B cell (primary cell): ENCODE data around the gene LTBP2. TPM values are rescaled to one million over a fixed set of nuclear protein-coding genes. Genes with fewer than 3 reads are reported as not detected.

Experiments
- ATAC-seq: fragments of 200-7000 bp; cut with Tn5 transposase; one replicate; pipeline ENCODE4 v1.10.0; 2021; ENCODE audit warnings: low read depth, mild to moderate bottlenecking, moderate number of reproducible peaks, moderate library complexity
- CTCF ChIA-PET: fragments of 350-600 bp; sonication (Branson Sonifier 250); formaldehyde crosslinking; loops from one replicate; lab custom pipeline; 2021; ENCODE audit warnings: antibody characterized with exemption, inconsistent platforms; lab: Charles Lee
- POLR2A ChIA-PET: fragments of 350-600 bp; sonication (Branson Sonifier 250); formaldehyde crosslinking; loops from one replicate; lab custom pipeline; 2021; ENCODE audit warnings: antibody characterized with exemption; lab: Charles Lee
- DNase-seq: peaks from one replicate; pipeline ENCODE4 v3.0.0; 2013
- H2AFZ ChIP-seq: 2 replicates; pipeline ENCODE4 v1.6.1; 2012; ENCODE audit warnings: mild to moderate bottlenecking, low read depth, low read length; ENCODE audit not compliant: insufficient read depth, poor library complexity, severe bottlenecking
- H3K27ac ChIP-seq, 2 donors: 1 replicate in 1 of 2; 2 replicates in 1 of 2; pipeline ENCODE4 v1.5.1; 2012 to 2013; ENCODE audit warnings: low read length in 2 of 2, mild to moderate bottlenecking in 2 of 2, moderate library complexity in 1 of 2
- H3K27me3 ChIP-seq, 4 experiments: fragments of 200-600 bp in 1 of 4; sonication (generic) in 1 of 4; replicated peaks in 1 of 4; 1 replicate in 2 of 4; 2 replicates in 2 of 4; pipeline versions ENCODE4 v1.6.1 to v1.7.0; 2013 to 2016; ENCODE audit warnings: low read length in 3 of 4, mild to moderate bottlenecking in 2 of 4, mixed read lengths in 1 of 4, moderate library complexity in 1 of 4; ENCODE audit not compliant: insufficient read depth in 4 of 4, control insufficient read depth in 3 of 4; ENCODE audit errors: control extremely low read depth in 1 of 4
- H3K36me3 ChIP-seq, 2 experiments: replicated peaks in 1 of 2; 1 replicate in 1 of 2; 2 replicates in 1 of 2; pipeline versions ENCODE4 v1.6.1 to v1.7.1; 2013; ENCODE audit warnings: low read length in 1 of 2; ENCODE audit not compliant: insufficient read depth in 2 of 2, control insufficient read depth in 1 of 2; ENCODE audit errors: control extremely low read depth in 1 of 2, extremely low read depth in 1 of 2
- H3K4me1 ChIP-seq, 2 donors: fragments of 200-600 bp in 1 of 2; sonication (generic) in 1 of 2; 1 replicate in 1 of 2; 2 replicates in 1 of 2; pipeline versions ENCODE4 v1.5.1 to v1.6.1; 2013 to 2017; ENCODE audit warnings: low read length in 2 of 2; ENCODE audit not compliant: control insufficient read depth in 2 of 2, insufficient read depth in 2 of 2
- H3K4me2 ChIP-seq: replicated peaks from 2 replicates; pipeline ENCODE3; 2012; ENCODE audit warnings: mild to moderate bottlenecking, low read depth, low read length; ENCODE audit not compliant: poor library complexity, severe bottlenecking
- H3K4me3 ChIP-seq, 5 experiments: fragments of 200-600 bp in 1 of 5; sonication (generic) in 1 of 5; 1 replicate in 3 of 5; 2 replicates in 2 of 5; pipeline versions ENCODE4 v1.5.1 to v1.7.0; 2011 to 2016; ENCODE audit warnings: low read length in 4 of 5, mild to moderate bottlenecking in 4 of 5, low read depth in 2 of 5, control low read depth in 1 of 5, moderate library complexity in 1 of 5; ENCODE audit not compliant: insufficient read depth in 1 of 5; ENCODE audit errors: control extremely low read depth in 1 of 5, extremely low read depth in 1 of 5
- H3K79me2 ChIP-seq: fragments of 200-600 bp; sonication (generic); one replicate; pipeline ENCODE4 v1.6.0; 2016; ENCODE audit warnings: low read length; ENCODE audit not compliant: control insufficient read depth, insufficient read depth
- H3K9ac ChIP-seq: fragments of 200-600 bp; sonication (generic); 2 replicates; pipeline ENCODE4 v1.6.1; 2017; ENCODE audit warnings: mild to moderate bottlenecking, low read length, moderate library complexity
- H3K9me3 ChIP-seq, 3 donors: one replicate each; pipeline versions ENCODE4 v1.6.1 to v1.7.1; 2013; ENCODE audit warnings: low read length in 2 of 3; ENCODE audit not compliant: control insufficient read depth in 2 of 3, insufficient read depth in 1 of 3; ENCODE audit errors: control extremely low read depth in 1 of 3
- H4K20me1 ChIP-seq: 2 replicates; pipeline ENCODE4 v1.6.0; 2012; ENCODE audit warnings: mild to moderate bottlenecking, low read length; ENCODE audit not compliant: insufficient read depth, control insufficient read depth, poor library complexity, severe bottlenecking
- H3K27ac Mint-ChIP-seq: one replicate; pipeline ENCODE4 v1.8.0; 2021; ENCODE audit warnings: mixed read lengths
- H3K27me3 Mint-ChIP-seq: one replicate; pipeline ENCODE4 v1.8.0; 2021; ENCODE audit warnings: mixed read lengths
- H3K4me1 Mint-ChIP-seq: one replicate; pipeline ENCODE4 v1.8.0; 2021; ENCODE audit warnings: mixed read lengths
- H3K4me3 Mint-ChIP-seq: one replicate; pipeline ENCODE4 v1.8.0; 2021; ENCODE audit warnings: mixed read lengths
- H3K9me3 Mint-ChIP-seq: one replicate; pipeline ENCODE4 v1.8.0; 2022; ENCODE audit warnings: mixed read lengths; ENCODE audit not compliant: insufficient read depth
- CTCF ChIP-seq: fragments of 200-600 bp; IDR thresholded peaks from one replicate; pipeline ENCODE4 v1.8.0; 2022; ENCODE audit warnings: antibody characterized with exemption, mild to moderate bottlenecking
- EZH2 ChIP-seq: IDR thresholded peaks from 2 replicates; pipeline ENCODE4 v1.6.1; 2012; ENCODE audit warnings: borderline replicate concordance, low read depth, mild to moderate bottlenecking, moderate library complexity, low read length; ENCODE audit not compliant: insufficient read depth, poor library complexity, severe bottlenecking
- WGBS: methylation state at CpG from one replicate; pipeline ENCODE4 v1.1.5; 2013; ENCODE audit warnings: missing lambda C conversion rate; ENCODE audit not compliant: insufficient coverage; 5-methylcytosine and 5-hydroxymethylcytosine counted together
- intact Hi-C: fragments of 100-400 bp; cut with micrococcal nuclease; formaldehyde crosslinking; loops from one replicate; pipeline ENCODE4 v1.10.0; 2022
- polyA plus RNA-seq: library from polyadenylated mRNA; depleted of rRNA; stranded (reverse); fragments of >200 nt; gene quantifications from 2 replicates; pipeline ENCODE4 v1.2.3, GENCODE V29; 2012
- total RNA-seq, 2 donors: library from RNA; stranded (reverse); fragments of 120-200 nt in 1 of 2; gene quantifications; 1 replicate in 1 of 2; 2 replicates in 1 of 2; pipeline versions ENCODE4 v1.2.3 to v1.2.4, GENCODE V29; 2013 to 2022

LTBP2 gene
- total and polyA plus RNA-seq, 2 donors (not counting 1 experiment from before 2014, with no cell fraction given): 0.12 to 0.22 TPM

DNA sequence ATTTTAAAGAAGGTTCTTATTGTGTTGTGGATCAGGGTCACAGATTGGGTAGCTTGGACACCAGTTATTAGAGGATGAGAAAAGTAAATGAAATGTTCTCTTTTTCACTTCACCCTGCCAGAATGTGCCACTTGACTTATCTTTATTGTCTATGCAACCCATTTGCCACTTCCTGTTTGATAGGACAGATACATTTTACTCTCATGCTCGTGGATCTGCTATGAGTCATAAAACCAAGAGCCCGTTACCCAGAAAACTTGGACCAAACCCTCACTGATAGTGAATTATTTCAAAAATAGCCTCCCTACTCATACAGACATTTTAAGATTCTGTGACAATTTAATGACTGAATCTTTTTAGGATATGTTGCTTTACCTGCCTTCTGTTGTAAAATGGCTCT is 116.7 kb downstream of the LTBP2 start:
- H2AFZ ChIP-seq: no peak overlapping the region
- H3K9me3 ChIP-seq: no peaks in the 10 kb centered on the region
- ATAC-seq: no peak
- no peaks in the 10 kb centered on the region for H3K36me3 ChIP-seq
- H3K9me3 Mint-ChIP-seq: no peaks in the 10 kb centered on the region
- no peaks in the 10 kb centered on the region for H3K27me3 Mint-ChIP-seq
- no peaks in the 10 kb centered on the region for H3K27me3 ChIP-seq
- ChIA-PET POLR2A (no interaction called here), CTCF (interaction anchor here (0.9 kb wide), 1 partner anchor 94 kb away, joined by 3 read pairs; no protein-coding TSS in a partner anchor)
- intact Hi-C loops: no loop called here
- H4K20me1 ChIP-seq: peaks cover 2% of the 10 kb centered on the region
- peaks cover 22% of the 10 kb centered on the region for H3K4me1 Mint-ChIP-seq
- no peak for TF ChIP-seq EZH2
- TF ChIP-seq CTCF: no peak
- H3K27ac Mint-ChIP-seq: peak overlapping the region; percentile 41
- no peak overlapping the region for H3K4me3 Mint-ChIP-seq
- H3K9ac ChIP-seq: no peak overlapping the region
- peaks cover 23% of the 10 kb centered on the region for H3K79me2 ChIP-seq
- peak; percentile 23 for DNase-seq
- H3K4me2 ChIP-seq: no peak overlapping the region
- no CpG with 5 or more reads among the region's 2 CpGs for WGBS
- no peak overlapping the region for H3K27ac ChIP-seq
- no peak overlapping the region for H3K4me3 ChIP-seq
- peaks cover 15 to 27% of the 10 kb centered on the region in 2 donors for H3K4me1 ChIP-seq

GRCh38 chr14:74493343-74494261 is 118.4 kb downstream of the LTBP2 start, which contains the start of gene ISCA2:
ISCA2 (plus strand) TSS chr14:74493765; CDS start chr14:74493775, 10 bp downstream.
- H4K20me1 ChIP-seq: peaks cover 7% of the 10 kb centered on the region
- peak within 1 kb of the TSS; percentile 95 for H3K4me2 ChIP-seq
- ChIA-PET POLR2A (interaction anchor here (0.7 to 2.1 kb wide), 3 partner anchors 91 to 576 kb away, joined by 3 to 13 read pairs (median 7); partner anchors contain the start of gene ZC2HC1C), CTCF (interaction anchor here (0.7 to 2.1 kb wide), 9 partner anchors 9 to 1456 kb away, joined by 3 to 9 read pairs (median 4); no protein-coding TSS in a partner anchor)
- H3K27ac ChIP-seq: peak within 1 kb of the TSS; percentile 74 to 97
- peaks cover 38% of the 10 kb centered on the region for H3K79me2 ChIP-seq
- H3K9me3 Mint-ChIP-seq: no peaks in the 10 kb centered on the region
- peak within 1 kb of the TSS; percentile 87 to 98 (median 94) for H3K4me3 ChIP-seq
- H3K9me3 ChIP-seq: no peaks in the 10 kb centered on the region
- H3K27ac Mint-ChIP-seq: peak within 1 kb of the TSS; percentile 83
- intact Hi-C loops: loop anchor here (1.0 to 5.0 kb wide), 7 partner anchors 91 to 1167 kb away; partner anchors contain the start of genes AREL1, ERG28, FCF1 and TTLL5
- no peaks in the 10 kb centered on the region for H3K27me3 ChIP-seq
- no peaks in the 10 kb centered on the region for H3K36me3 ChIP-seq
- ATAC-seq: peak; percentile 89
- H3K4me1 ChIP-seq: peaks cover 18 to 27% of the 10 kb centered on the region in 2 donors
- peaks cover 33% of the 10 kb centered on the region for H3K4me1 Mint-ChIP-seq
- H3K9ac ChIP-seq: peak within 1 kb of the TSS; percentile 97
- TF ChIP-seq CTCF (no peak), EZH2 (no peak)
- under 1% methylated on average over 55 of the region's 73 CpGs for WGBS
- no peak within 1 kb of the TSS for H3K4me3 Mint-ChIP-seq
- no peaks in the 10 kb centered on the region for H3K27me3 Mint-ChIP-seq
- DNase-seq: peak; percentile 99
- H2AFZ ChIP-seq: peak within 1 kb of the TSS; percentile 100
